OCI-LY3 (cell line): ENCODE results near the gene CPEB2.

Experiments
- CTCF ChIP-seq: fragments of 200-600, 300-600 bp; sonication (generic); IDR thresholded peaks from 2 replicates; pipeline ENCODE4 v1.5.1; 2014; ENCODE audit warnings: antibody characterized with exemption, low read length, low read depth
- EZH2phosphoT487 ChIP-seq: fragments of 200-600 bp; shearing (Covaris generic); IDR thresholded peaks from 2 replicates; pipeline ENCODE4 v1.6.1; 2018; ENCODE audit warnings: antibody characterized with exemption, mixed run types, low read depth

GRCh38 chr4:15005474-15006115 lies 3.3 kb downstream of the CPEB2 start:
- no peak for TF ChIP-seq CTCF
- TF ChIP-seq EZH2phosphoT487, result no peak
